ENCODE results near the gene ID3.

ID3 gene

DNA sequence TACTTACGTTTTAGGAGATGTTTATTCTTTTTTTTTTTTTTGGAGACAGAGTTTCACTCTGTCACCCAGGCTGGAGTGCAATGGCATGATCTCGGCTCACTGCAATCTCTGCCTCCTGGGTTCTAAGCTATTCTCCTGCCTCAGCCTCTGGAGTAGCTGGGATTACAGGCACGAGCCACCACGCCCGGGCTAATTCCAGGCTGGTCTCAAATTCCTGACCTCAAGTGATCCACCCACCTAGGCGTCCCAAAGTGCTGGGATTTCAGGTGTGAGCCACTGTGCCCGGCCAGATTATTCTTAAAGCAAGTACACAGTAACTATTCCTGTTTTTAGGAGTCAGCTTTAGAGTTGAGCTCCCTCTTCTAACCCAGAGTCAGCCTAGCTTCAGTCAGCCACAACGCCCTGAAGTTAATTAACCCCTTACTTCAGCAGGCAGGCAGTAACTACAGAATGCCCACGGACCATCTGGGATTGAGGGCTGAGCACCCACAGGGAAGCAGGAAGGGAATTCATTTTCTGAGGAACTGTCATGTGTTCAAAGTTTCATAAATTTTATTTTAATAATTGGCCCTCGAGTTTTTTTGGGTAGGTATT, 5.3 kb upstream of the ID3 start:
- DNase-seq: no peak

DNA sequence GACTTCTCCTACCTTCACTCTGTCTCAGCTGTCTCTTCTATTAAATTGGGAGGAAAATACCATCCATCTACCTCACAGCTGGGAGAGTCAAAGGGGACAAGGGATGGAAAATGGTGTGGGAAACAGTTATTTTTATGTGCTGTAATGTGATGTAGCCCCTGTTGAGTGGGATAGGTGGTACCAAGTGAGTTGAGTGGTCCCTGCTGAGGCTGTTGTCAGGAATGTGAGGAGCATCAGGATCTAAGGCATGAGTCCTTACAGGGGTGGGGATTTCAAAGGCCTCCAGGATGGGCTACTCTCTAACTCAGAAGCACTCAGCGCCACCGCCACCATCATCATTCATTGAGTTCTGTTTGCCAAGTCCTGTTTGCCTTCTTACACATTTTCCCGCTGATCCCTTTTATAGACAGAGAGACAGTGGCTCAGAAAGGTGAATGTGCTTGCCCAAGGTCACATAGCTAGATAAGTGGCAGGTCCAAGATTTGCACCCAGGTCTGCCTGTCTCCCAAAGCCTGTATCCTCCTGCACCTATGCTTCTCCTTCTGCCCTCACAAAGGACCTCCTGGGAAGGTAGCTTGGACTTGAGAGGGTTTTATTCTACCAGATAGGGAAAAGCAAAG, 4.6 kb upstream of the ID3 start:
- DNase-seq: no peak

DNA sequence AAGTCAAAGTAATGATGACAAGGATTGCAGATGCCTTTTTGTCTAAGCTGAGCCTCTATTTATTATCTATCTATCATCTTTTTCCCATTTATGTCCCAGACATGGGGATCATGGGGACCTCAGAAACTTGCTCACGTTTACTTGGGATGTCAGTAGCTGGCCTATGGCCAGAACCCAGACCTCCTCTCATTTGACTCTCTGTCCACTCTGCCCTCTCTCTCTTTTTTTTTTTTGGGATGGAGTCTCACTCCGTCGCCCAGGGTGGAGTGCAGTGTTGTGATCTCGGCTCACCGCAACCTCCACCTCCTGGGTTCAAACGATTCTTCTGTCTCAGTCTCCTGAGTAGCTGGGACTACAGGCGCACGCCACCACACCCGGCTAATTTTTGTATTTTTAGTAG, 3.7 kb upstream of the ID3 start:
- DNase-seq: no peak

DNA sequence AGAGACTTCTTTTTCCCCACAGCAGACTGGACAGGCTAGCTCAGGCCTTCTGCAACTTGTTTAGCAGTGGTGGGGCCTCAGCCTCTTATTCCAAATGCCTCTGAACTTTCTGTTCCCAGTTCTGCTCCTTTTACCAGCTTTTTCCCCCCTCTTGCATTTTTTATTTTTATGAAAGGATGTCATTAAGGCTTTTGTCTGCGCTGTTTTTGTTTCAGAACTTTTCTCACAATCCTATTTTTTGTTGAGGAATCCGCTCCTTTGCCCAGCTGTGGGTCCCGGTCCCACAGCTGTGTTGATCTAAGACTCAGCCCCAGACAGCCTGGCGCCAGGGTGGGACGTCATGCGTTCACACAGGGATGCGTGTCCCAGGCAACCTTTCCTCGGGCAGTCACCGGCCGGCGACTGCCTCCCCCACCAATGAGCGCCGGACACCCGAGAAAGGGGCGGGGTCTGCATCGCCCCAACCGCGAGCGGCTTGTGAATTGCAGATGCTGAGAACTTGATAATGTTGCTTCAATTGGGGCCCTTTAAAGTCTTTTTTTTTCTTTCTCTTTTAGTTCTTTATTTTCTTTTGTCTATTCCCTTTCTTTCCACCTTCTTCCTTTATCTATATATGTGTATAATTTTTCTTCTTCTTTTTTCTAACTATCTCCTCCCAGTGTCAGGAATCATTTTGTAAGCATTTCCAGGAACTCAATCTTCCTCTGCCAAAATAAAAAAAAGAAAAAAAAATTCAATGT, 3.0 kb upstream of the ID3 start:
- DNase-seq: no peak

DNA sequence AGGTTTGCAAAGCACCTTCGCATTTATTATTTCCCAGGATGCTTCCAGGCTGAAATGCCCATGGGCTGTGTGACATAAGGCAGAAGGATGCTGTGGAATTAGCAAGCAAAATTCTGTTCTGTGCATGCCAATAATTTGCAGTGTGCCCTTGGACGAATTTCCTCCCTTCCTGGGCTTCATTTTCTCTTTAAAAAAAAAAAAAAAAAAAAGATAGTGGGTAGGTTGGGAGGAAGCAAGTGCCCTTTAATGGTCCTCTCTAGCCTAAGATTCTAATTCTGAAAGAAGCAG, 2.5 kb upstream of the ID3 start:
- no peak for DNase-seq

DNA sequence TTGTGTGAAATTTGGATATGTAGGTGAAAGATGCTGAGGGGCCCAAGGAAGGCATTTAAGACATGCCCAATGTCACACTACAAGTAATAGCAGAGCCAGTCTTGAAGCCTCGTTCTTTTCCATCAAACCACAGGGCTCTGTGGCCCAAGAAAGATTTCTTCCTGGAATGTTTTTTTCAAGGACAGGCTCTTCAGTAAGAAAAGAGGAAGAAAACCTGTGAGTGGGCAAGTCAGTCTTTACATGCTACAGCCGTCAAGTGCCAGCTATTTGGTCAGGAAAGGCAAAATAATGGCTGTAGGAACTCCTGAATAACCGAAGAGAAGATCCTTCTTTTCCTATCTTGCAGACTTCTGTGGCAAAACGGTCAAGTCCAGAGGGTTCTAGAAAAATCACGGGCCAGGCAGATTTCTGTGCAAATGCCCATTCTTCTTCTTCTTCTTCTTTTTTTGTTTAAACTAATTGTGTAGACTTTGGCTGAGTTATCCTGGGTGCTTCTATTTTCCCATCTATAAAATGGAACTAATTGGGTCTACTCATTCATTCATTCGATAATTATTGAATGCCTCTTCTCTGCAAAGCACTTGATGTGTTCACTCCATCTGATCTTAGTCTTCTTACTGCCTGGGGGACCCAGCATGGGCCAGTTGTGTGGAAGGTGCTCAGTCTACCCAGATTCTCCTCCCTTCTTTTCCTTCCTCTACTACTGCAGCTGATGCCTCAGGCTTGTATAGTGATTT, 1.9 kb upstream of the ID3 start:
- no peak for DNase-seq

DNA sequence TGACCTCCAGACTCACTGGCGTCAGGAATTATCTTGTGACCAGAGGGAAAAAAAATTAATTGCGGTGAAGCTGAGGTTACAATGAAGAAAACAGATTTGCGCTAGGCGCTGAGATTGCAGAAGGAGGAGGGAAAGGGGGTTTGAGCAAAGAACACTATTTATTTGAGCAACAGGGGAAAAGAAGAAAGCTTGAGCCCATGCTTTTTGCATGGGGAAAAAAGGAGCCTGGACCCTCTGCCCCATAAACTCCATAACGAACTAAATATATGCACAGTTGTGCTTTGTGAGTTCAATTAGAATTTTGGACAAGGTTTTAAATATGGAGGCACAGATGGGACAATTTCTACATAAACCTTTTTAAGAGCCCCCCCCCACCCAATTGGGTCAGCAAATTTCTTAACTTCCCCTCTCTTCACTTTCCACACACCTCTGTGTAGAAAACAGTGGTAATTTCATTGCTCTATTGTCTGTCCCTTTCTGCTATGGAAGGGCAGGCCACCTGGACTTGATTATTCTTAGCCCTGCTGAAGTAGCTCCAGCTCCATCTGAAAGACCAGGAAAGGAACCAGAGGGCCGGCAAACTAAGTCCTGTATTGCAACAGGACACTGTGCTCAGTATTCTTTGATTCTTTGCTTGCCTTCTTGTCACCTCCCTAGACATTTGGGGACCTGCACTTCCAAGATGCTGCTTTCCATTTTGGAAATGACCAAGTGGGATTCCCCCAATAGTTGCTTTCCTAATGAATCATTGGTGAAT, 862 bp upstream of the ID3 start:
- no peak for DNase-seq

DNA sequence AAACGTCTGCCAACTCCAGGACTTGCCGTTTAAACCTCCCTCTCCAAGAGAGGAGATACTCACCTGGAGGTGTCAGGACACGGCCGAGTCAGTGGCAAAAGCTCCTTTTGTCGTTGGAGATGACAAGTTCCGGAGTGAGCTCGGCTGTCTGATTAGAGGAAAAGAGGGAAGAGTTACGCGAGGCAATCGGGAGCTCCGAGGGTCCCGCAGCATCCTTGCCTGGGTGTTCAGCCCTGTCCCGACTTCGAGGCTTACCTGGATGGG, 497 bp downstream of the ID3 start:
- no peak for DNase-seq

DNA sequence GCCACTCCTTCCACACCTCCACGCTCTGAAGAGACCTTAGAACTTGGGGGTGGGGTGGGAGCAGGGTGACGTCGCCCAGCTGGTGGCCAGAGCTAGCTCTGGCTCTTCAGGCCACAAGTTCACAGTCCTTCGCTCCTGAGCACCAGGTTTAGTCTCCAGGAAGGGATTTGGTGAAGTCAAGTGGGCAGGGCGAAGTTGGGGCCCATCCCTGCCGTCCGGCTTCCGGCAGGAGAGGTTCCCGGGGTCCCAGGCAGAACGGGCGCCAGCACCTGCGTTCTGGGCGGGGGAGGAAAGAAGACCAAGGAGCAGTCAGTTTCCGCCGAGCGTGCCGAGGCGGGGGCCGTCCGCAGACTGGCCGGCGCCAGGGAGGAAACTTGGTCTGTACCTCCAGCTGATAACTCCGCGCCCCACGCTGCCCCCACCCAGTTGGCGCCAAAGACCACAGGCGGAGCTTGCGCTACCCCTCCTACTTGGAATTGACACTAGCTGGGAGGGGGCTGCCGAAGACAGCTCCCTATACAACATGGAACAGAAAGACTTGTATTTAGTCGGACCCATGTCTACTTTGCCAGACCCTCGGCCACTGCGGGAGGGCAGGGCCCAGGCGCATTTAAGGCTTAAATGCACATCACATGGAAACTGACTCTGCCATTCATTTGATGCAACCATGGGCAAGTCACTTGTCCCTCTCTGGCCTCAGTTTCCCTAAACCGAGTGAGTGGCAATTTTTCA, 995 bp downstream of the ID3 start:
- peak; percentile 42 for DNase-seq

DNA sequence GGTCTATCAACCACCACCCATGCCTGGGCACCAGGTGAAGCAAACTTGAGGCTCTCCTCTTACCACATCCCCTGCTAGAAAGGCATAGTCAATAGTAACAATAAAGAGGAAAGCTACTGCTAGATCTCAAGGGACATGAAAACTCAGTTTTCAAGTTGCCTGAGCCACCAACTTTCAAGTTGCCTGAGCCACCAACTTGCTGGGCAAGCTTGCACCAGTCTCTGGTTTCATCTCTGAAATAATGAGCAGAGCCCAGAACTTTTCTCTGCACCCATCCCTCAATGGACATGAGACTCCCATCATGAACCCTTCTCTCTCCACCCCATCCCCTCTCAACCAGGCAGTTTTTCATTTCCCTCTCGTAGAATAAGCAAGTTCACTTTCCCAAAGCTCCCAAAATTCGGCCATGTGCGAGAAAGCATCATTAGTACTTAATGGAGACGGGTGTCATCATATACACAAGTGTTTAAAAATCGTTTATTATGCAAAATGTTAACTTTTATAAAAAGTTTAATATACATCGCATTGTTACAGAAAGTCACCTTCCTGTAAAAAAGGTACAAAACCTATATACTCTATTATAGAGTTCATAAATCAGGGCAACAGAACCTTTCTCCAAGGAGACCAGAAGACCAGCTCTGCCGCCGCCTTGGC, 1.7 kb downstream of the ID3 start:
- DNase-seq: no peak

DNA sequence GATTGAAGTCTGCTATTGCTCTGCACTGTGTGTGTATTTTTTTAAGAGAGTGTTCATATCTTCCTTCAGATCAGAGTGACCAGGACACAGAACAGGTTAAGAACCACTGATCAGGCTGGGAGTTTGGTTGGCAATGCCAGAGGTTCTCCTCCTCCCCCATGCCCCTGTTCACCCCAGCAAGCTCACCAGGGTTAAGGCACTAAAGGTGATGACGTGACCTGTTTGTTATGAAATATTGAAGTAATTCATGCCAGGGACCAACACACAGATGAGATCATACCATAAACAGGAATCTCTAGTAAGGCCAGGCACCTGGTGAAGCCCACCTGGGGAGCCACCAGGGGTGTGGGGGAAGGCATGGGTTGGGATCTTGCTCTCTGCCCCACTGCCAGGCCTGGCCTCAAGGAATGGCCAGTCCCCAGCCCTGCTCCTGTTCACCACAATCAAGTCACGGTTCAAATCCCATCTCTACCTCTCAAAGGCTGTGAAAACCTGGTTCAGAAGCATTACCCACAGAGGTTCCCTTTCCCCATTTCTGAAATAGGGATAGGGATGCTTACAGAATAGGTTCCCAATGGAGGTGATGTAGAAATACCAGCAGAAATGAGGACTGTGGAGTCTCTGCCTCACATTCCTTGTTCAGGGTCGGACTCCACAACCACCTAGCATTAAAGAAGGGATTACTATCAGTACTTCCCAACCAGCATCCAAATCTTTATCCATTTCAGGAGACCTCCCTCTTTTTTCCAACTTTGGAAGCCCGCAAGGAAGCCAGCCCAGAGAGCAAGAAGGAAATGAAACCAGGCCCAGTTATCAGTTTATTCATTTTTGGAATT, 2.4 kb downstream of the ID3 start:
- DNase-seq: no peak

DNA sequence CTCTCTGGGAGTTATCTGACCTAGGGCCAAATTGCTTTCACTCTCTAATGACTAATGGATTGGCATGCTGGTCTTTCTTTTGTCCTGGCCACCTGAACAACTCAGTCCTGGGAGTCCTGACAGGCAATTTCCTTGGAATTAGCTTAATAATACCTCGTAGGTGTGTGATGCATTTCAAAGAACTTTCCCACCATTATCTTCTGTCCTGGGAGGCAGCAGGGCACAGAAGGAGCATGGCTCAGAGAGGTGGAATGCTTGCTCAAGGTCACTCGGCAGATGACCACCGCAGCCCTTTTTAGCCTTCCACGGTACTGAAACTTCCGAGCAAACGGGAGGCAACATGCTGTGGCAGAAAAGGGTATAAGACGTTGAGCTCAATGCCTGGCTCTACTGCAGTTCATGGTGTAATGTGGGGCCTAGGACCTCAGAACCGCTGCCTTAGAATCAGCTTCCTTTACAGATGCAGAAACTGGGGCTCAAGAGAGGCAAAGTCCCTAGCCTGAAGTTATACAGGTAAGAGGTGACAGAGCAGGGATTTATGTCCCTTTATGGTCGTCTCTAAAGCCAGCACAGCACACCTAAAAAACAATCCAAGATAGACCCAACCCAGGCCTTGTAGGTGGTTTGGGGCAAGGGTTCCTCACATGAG, 3.2 kb downstream of the ID3 start:
- no peak for DNase-seq

DNA sequence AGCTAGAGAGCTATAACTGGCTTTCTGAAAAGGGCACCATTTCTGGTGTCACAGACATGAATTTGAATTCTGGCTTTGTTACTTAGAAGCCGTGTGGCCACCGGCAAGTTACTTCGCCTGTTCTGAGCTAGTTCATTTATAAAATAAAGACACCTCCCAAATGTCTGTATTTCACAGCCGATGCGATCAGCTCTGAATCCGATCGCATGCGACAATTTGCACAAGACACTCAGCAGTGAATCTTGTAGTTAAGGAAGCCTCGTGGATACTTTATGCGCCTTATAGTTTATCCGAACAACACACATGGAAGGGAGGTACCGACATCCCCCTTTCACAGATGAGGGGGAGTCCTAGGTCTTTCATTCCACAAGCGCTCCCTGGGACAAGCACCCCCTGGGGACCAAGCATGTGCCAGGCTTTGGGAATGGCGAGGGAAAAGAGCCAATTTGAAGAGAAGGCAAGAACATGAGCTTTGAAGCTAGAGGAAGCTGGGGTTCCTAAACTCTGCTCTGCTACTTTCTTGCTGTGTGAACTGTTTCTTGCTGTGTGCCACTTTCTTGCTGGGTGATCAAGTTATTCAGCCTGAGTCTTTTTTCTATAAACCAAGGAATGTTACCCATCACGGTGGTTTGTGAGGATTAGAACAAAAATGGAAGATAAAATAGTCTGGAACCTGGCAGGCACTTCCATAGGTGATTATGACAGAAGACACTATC, 3.9 kb downstream of the ID3 start:
- DNase-seq: no peak

DNA sequence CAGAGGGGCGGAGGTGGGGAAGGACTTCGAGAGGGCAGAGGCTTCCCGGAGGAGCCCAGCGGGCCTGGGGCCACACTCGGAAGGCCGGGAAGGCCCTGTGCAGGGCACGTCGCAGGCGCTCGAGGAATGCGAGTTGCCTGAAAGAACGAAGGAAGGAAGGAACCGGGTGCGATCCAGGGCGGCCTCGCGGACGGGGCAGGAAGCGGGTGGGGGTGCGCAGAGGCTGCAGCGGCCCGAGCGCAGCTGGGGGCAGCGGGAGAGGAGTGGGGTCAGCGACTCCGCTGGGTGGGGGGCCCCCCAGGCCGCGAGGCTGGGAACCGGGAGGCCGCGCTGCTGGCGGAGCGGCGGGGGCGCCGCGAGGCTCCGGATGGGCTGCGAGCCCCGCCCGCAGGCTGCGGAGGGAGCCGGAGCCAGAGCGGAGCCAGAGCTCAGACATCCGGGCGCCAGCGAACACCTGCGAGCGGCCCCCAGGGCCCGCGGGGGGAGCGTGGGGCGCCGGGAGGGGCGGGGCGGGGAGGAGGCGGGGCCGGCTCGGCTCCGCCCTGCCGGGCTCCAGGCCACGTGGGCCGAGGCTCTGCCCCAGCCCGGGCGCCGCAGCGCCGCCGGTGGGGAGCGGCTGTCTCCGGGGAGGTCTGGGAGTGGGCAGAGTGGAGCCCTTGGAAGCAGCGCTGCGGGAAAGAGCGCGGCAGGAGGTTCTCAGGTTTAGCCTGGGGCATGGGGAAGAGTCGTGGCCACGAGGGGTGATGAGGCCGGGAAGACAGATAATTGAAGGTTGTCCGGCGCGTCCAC, 4.6 kb downstream of the ID3 start:
- peak; percentile 16 for DNase-seq

DNA sequence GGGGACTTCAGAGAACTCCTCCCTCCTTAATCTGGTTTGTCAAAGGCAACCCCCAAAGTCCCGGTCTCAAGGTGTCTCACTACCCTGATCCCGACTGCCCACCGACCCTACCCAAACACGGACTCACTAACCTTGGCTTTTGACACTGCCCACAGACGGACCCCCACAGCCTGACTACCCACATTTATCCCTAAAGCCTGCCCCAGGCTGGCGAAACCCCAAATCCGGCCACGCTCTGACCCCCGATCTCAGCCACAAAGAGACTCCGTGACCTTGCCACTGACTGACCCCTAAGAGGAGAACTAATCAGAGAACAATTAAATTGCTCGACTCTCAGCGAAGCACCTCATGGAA, 5.2 kb downstream of the ID3 start:
- no peak for DNase-seq

DNA sequence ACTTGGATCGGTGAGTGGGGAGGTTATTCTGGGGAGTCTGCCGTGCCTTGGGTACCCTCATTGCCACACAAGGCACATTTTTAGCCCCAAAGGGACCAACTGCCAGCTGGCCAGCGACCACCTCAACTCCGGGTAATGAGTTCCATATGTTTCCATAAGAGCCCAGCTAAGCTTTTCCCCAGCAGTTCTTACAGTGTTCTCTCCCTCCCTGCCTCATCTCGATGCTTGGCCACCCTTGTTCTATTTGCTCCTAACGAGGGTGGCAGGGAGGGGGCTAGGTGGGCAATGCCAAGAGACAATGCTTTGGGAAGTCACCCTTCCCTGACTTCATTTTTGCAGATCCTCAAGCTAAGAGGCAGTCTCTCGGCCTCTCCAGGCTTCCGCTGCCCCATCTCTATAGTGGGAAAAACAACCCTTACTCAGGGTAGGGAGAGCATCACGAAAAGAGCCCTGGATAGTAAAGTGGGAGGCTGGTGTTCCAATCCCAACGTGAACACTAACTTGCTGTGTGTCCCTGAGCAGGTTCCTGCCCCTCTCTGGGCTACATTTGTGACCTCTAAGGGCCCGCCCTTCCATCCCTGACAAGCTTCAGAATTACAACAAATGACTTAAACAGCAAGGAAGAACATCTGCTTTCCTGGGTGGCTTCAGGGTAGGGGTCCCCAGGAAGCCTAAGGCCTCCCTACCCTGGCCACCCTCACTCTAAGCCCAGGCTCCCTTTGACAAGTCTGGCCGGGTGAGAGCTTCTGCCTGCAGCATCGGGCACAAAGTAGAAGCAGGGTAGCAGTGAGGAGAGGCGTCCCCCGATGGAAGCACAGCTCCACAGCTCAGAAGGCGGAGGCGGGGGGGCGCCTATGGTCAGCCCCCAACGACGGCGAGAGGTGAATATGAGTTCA, 5.8 kb downstream of the ID3 start:
- DNase-seq: no peak

DNA sequence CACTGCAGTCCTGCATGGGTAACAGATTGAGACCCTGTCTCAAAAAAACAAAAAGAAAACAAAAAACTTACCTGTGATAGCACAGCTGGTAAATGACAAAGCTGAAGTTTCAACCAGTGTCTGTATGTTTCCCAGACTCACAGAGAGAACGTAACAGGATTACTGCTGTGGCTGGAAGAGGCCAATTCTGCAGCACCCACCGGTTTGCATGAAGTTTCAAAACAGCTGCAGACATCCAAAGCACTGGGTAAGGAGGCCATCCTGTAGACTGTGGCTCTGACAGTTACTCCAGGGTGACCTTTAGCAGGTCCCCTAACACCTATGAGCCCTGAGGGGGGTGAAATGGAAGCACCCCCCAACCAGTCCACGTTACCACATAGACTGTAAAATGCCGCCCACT, 7.5 kb downstream of the ID3 start:
- DNase-seq: no peak

DNA sequence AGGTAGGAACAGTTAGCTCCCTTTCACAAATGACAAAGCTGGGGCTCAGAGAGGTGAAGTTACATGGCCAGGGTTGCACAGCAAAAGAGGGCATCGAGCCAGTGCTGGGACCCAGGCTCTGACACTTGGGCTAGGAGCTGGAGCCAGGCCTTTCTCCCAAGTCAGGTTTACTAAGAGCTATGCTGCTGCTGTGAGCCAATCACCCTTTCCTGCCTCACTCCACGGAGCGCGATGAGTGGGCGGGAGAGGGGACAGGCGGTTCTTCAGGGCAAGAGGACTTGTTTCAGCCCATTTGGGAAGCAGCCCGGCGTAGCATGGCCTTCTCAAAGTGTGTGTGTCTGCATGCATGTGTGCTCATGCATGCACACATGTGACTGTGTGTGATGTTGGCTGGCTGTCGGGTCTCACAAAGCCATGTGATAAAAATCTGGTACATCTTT, 10.6 kb downstream of the ID3 start:
- no peak for DNase-seq
